Esophagus squamous epithelium (tissue), 4 donors: Measurements from ENCODE around the gene SULT1E1.

ENCODE experiments used
- CTCF ChIP-seq, 6 experiments: fragments of 450-650 bp in 4 of 6; fragments of 200-600 bp in 2 of 6; sonication (generic) in 2 of 6; IDR thresholded peaks; one replicate each; pipeline ENCODE4 v1.5.1; 2016 to 2019; ENCODE audit warnings: antibody characterized with exemption in 6 of 6, mild to moderate bottlenecking in 4 of 6, moderate library complexity in 4 of 6
- POLR2A ChIP-seq, 4 donors: fragments of 450-650 bp; IDR thresholded peaks; one replicate each; pipeline ENCODE4 v1.6.1; 2017; ENCODE audit warnings: antibody characterized with exemption in 4 of 4, mild to moderate bottlenecking in 4 of 4, moderate library complexity in 3 of 4

GRCh38 chr4:69836287-69836686 lies 23.7 kb downstream of the SULT1E1 start:
- TF ChIP-seq CTCF (IDR thresholded peaks at IDR 0.05) (no peak), POLR2A (IDR thresholded peaks at IDR 0.05) (no peak)
